SIG-M5 (cell line): ENCODE measurements around the gene CFAP20DC.

Experiments
- DNase-seq: peaks from one replicate; lab custom pipeline; 2025; lab: John Stamatoyannopoulos, UW

CFAP20DC gene

DNA sequence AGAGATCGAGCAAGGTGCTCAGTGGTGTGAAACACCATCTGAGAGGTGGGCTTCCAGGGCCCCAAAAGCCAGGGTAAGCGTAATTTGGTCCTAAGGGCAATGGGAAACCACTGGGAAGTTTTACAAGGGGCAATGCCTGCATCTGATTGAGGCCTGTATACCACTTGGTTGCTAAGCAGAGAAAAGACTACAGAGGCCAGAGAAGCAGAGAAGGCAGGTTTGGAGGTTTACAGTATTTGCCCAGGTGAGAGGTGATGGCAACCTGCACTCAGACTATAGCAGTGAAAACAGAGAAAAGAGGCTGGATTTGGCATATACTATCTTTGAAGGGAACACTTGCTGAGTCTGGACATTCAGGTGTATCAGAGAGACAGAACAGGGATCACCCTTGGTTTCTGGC lies 249.8 kb downstream of the CFAP20DC start:
- DNase-seq = no peak

- no peak for DNase-seq
These were observed 250.6 kb downstream of the CFAP20DC start for GRCh38 chr3:58799271-58799670.

DNA sequence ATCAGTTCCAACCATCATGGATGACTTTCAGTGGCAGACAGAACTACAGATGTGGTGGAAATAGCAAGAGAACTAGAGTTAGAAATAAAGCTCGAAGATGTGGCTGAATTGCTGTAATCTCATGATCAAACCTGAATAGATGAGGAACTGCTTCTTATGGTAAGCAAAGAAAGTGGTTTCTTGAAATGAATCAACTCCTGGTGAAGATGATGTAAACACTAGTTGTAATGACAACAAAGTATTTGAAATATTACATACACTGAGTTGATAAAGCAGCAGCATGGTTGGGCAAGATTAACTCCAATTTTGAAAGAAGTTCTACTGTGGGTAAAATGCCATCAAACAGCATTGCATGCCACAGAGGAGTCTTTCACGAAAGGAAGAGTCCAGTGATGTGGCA lies 251.5 kb downstream of the CFAP20DC start:
- no peak for DNase-seq

DNA sequence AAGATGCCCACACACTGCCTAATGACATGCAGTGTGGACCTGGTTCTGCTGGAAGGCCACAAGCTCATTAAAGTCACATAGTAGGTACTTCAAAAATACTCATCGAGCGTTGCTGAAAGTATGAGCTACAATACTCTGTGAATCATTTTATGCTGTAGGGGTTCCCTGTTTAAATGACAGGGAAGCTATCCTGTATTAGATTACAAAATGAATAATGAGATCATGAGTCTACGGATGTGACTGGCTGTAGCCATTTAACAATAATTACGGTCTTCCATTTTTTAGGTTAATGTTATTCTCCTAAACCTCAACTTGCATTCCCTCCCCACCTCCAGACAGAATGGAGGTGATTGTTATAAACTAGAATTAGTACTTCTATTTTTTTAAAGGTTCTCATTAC lies 255.1 kb downstream of the CFAP20DC start:
- DNase-seq = no peak

GRCh38 chr3:58793938-58794337 lies 255.9 kb downstream of the CFAP20DC start:
- no peak for DNase-seq

DNA sequence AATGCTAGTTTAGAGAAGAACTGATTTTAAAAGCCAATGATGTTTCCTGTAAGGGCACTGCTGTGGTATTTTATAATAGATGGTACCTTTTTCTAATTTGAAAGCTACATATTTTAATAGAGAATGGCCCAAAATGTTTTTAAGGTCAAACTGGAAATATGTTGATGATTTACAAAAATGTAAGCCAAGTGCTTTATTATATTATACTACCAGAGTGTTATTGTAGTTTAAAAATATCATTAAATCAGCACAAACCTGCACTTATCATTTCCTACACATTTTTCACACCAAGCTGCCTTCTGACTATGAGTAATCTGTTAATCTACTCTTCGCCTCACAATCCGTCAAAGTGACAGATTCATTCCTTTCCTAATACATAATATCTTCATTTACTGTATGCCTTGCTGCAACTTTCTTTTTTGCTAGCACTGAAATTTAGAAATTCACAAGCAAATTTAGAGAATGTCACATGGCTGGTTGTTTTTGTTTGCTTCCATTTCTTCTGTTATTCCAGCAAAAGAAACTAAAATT lies 256.8 kb downstream of the CFAP20DC start:
- no peak for DNase-seq

DNA sequence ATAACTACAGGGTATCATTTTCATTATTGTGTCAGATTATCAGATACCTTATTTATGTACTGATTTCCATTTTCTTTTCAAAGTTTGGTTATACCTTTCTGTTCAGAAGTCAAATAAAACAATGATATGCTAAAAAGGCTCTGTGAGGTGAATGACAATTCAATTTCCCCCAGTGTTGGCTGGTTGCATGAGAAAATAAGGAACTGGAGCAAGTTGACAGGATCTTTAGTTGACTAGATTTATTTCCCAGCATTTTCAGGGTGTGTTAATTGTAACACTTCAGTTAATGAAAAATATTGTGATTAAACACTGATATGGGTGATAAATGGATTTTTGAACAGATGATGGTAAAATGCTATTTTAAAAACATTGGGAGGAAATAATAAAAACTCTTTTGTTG lies 260.4 kb downstream of the CFAP20DC start:
- no peak for DNase-seq

DNA sequence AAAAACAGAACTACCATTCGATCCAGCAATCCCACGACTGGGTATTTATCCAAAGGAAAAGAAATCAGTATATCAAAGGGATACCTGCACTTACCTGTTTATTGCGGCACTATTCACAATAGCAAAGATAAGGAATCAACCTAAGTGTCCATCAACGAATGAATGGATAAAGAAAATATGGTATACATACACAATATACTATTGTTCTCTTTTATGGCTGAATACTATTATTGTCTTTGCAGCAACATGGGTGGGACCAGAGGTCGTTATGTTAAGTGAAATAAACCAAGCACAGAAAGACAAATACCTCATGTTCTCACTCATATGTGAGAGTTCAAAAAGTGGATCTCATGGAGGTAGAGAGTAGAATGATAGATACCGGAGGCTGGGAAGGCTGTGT lies 264.9 kb downstream of the CFAP20DC start:
- DNase-seq = no peak

- DNase-seq = no peak
These were observed 265.4 kb downstream of the CFAP20DC start for GRCh38 chr3:58784425-58784824.

DNA sequence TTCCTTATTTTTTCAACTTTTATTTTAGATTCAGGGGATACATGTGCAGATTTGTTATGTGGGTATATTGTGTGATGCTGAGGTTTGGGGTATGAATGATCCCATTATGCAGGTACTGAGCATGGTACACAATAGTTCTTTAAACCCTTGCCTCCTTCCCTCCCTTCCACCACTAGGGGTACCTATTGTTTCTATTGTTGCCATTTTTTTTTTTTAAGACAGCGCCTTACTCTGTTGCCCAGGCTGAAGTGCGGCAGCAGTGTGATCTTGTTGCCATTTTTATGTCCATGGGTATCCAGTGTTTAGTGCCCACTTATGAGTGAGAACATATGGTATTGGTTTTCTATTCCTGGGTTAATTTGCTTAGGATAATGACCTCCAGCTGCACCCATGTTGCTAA lies 266.0 kb downstream of the CFAP20DC start:
- DNase-seq = no peak

DNA sequence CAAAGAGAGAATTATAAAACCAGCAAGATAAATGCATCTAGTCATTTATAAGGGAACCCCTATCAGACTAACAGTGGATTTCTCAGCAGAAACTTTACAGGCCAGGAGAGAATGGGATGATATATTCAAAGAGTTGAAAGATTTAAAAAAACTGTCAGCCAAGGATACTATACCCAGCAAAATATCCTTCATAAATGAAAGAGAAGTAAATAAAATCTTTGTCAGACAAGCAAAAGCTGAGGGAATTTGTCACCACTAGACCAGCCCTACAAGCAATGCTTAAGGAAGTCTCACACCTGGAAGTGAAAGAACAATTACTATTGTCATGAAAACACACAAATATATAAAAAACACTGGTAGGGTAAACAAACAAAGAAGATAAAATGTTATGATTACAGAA lies 269.9 kb downstream of the CFAP20DC start:
- no peak for DNase-seq

DNA sequence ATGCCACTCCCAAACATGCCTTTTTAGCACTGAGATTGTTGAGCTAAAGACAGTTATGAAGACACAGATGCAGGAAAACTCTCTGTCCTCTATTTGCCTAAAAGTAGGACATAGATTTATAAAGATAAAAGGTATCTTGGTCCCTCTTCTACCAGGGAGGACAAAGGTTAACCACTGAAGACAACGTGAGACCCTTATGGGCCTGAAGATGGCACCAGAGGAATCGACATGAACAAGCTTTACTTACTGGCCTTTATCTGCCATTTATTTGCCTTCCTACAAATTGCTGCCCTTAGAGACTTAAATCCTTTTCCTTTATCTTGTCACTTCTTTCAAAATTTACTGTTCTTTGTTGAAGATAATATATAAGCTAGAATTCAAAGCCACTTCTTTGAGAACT lies 273.6 kb downstream of the CFAP20DC start:
- no peak for DNase-seq

DNA sequence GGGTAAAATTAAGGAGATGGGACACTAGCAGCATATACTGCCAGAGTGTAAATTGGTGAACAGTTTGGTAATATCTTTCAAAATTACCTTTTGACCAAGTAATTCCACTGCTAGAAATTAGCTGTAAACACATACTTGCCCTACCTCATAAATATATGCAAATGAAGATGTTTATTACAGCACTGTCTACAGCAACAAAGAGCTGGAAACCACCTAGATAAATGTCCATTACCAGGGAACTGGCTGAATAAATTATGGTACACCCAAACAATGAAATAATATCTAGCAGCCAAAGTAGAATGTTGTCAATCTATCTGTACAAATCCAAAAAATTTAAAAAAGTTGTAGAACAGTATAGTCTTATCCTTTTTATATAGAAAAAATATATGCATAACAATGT lies 277.4 kb downstream of the CFAP20DC start:
- no peak for DNase-seq

GRCh38 chr3:58769065-58769464 lies 280.8 kb downstream of the CFAP20DC start:
- DNase-seq = no peak

DNA sequence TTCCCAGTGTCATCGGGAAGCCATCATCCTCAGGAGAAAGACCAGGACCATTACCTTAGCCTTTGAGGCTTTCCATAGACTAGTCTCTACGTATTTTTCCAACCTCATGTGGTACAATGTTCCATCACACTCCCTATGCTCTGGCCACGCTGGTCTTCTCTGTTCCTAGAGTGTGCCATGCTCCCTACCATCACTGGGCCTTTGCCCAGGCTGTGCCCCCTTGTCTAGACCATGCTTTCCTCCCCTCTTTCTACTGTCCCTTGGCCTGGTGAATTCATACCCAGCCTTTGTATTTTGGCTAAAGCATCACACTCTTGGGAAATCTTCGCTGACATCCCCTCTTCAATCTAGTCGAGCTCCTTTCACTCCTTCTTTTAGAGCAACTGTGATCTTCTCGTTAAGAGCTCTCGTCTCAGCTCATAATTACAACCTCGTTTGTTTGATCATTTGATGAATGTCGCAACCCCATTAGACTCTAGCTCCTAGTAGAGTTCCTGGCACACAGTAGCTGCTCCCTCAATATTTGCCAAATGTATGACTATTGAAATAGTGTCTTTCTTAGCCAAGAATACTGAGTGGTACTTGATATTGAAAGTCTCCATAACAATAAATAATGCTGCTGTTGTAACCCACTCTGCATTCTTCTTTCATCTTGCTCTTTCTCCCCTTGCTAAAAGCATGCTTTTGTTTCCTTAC lies 283.1 kb downstream of the CFAP20DC start:
- DNase-seq = no peak

DNA sequence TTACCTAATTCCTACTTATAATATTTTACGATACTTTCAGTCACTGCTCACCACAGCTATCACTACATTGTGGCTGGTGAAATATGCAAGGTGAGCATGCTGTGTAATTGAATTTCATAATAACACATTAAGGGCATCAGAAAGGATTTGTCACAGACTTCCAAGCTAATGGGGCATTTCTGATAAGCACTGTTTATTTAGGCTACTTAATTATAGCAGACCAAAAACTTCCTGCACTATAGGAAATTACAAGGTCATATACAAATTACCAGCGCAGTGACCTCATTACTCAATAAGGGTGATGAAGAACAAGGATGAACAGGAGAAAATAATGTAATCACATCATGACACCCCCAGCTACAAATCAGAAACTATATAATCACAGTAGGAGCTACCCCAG lies 294.7 kb downstream of the CFAP20DC start:
- DNase-seq = no peak

- no peak for DNase-seq
These were observed 295.8 kb downstream of the CFAP20DC start for GRCh38 chr3:58754074-58754473.

GRCh38 chr3:58751882-58752567 lies 297.8 kb downstream of the CFAP20DC start:
- no peak for DNase-seq

- no peak for DNase-seq
These were observed 298.6 kb downstream of the CFAP20DC start for GRCh38 chr3:58751235-58751634.

- DNase-seq = no peak
These were observed 299.9 kb downstream of the CFAP20DC start for GRCh38 chr3:58749948-58750347.

GRCh38 chr3:58748024-58748423 lies 301.8 kb downstream of the CFAP20DC start:
- no peak for DNase-seq

GRCh38 chr3:58746758-58747157 lies 303.1 kb downstream of the CFAP20DC start:
- no peak for DNase-seq

GRCh38 chr3:58743296-58743695 lies 306.5 kb downstream of the CFAP20DC start:
- no peak for DNase-seq

- no peak for DNase-seq
These were observed 307.6 kb downstream of the CFAP20DC start for GRCh38 chr3:58742239-58742638.
